OCI-LY3 (cell line): ENCODE measurements around the gene MOB1B.

Experiments used
- EZH2phosphoT487 ChIP-seq: fragments of 200-600 bp; shearing (Covaris generic); IDR thresholded peaks from 2 replicates; pipeline ENCODE4 v1.6.1; 2018; ENCODE audit warnings: antibody characterized with exemption, mixed run types, low read depth
- TF ChIP-seq, protein P1 (sequence below): fragments of 200-600, 300-600 bp; sonication (generic); IDR thresholded peaks from 2 replicates; pipeline ENCODE4 v1.5.1; 2014; ENCODE audit warnings: antibody characterized with exemption, low read length, low read depth

- TF ChIP-seq, protein P1, sequence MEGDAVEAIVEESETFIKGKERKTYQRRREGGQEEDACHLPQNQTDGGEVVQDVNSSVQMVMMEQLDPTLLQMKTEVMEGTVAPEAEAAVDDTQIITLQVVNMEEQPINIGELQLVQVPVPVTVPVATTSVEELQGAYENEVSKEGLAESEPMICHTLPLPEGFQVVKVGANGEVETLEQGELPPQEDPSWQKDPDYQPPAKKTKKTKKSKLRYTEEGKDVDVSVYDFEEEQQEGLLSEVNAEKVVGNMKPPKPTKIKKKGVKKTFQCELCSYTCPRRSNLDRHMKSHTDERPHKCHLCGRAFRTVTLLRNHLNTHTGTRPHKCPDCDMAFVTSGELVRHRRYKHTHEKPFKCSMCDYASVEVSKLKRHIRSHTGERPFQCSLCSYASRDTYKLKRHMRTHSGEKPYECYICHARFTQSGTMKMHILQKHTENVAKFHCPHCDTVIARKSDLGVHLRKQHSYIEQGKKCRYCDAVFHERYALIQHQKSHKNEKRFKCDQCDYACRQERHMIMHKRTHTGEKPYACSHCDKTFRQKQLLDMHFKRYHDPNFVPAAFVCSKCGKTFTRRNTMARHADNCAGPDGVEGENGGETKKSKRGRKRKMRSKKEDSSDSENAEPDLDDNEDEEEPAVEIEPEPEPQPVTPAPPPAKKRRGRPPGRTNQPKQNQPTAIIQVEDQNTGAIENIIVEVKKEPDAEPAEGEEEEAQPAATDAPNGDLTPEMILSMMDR = no peak
- no peak for TF ChIP-seq EZH2phosphoT487
Observed at GRCh38 chr4:70930530-70931256, 28.5 kb downstream of the MOB1B start.
